COLO829 (cell line): ENCODE results near the gene ABCB9.

Source experiments
- DNase-seq: peaks from one replicate; pipeline ENCODE4 v3.0.0; 2012; ENCODE audit warnings: low spot score

ABCB9 gene

DNA sequence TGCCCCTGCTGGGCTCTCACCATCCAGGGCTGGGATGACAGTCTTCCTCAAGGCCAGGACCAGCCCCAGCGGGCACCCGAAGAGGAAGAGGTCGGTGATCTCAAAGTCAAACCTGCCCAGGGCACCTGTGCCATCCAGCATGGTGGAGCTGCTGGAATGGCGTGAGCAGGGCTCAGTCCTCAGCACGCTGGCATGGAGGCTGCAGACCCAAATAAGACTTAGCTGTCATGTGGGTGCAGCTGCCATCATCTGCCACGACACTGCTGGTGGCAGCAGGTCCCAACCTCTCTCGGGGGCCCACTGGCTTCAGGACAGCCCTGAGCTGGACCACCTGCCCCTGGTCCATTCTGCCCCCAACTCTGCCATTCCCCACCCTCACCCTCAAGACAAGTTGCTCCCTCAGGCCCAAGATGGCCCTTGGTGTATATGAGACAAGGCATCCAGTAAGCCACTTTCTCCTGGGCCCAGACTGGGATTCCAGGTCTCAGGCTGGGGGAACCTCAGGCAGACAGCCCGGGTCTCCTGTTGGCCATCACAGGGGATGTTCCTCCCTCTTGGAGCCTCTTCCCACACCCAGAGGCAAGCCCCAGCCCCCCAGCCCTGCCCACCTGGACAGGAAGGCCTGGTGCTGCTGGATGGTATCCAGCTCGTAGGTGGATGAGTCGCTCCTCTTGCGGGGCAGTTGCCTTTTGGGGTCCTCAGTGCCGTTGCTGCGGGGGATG is 28.7 kb upstream of the ABCB9 start:
- no peak for DNase-seq

GRCh38 chr12:122994140-122994675 is 27.9 kb upstream of the ABCB9 start:
- no peak for DNase-seq

DNA sequence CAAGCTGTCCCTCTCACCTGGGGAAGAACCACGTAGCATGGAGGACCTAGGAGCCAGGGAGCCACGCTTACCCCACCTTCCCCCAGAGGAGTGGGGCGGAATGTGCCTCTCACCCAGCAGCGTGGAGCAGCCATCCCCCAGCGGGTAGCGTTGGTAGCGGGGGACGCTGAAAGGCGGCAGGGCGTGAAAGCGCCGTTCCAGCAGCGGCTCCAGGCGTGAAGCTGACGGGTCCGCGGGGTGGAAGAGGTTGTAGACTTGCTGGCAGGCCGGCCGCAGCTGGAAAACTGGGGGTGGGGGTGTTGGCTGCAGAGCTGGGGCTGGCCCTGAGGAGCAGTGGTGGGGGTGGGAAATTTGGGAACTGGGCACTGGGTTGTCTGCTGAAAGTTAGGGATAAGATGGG is 26.1 kb upstream of the ABCB9 start:
- DNase-seq: no peak

DNA sequence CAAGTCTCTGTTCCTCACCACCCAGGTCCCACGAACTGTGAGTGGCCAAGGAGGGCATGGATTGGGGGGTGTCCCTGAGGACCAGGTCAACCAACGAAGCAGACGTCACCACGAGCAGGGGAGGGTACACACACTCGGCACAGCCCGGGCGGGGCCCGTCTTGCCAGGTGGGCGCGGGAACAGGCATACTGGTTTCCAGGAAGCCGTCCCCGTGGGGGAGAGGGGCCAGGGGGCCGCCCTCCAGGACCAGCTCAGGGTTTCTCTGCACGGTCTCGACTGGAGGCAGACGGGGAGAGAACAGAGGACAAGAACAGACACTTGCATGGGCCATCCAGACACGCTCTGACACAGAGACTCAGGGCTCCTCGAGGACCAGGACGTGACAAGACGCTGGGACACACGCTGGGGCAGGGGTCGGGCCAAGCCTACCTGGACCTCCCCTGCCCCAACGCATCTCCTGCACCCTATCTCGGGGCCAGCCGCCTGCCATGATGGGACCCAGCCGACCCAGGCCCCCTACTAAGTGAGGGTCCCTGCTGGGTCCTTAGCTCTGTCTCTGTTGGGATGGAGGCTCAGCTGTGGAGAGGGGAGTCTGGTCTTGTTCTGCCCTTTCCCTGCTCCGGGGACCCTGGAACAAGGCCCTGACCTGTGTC is 25.5 kb upstream of the ABCB9 start:
- no peak for DNase-seq

DNA sequence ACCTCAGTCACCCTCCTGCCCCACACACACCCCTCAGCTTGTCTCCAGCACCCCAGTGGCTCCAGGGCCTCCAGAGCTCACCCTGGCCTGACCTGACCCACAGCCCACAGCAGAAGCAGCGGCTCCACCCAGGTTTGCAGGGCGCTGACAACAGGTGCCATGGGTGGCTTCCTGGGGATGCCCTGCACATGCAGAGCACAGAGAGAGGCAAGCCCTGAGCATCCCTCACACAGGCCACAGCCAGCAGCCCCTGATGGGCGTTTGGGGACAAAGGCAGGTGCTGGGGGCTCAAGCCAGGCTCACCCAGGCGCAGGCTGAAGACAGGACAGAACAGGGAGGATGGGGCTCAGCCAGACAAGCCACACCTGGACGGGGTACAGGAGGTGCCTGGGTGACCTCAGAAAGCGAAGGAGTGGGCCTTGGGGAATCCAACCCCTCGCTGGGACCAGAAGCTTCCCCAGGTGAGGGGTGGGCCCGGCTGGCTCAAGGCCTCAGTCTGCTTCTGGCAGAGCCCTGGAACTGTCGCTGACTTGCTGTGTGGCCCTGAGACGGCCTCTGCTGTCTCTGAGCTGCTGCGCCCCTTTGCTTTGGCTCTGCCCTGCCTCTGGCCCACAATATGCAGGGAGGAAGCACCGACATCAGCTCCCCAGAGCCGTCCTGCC is 24.8 kb upstream of the ABCB9 start:
- DNase-seq: no peak

- no peak for DNase-seq
Measured at GRCh38 chr12:122990561-122990960, 24.3 kb upstream of the ABCB9 start.

GRCh38 chr12:122989874-122990419 is 23.7 kb upstream of the ABCB9 start:
- DNase-seq: no peak

DNA sequence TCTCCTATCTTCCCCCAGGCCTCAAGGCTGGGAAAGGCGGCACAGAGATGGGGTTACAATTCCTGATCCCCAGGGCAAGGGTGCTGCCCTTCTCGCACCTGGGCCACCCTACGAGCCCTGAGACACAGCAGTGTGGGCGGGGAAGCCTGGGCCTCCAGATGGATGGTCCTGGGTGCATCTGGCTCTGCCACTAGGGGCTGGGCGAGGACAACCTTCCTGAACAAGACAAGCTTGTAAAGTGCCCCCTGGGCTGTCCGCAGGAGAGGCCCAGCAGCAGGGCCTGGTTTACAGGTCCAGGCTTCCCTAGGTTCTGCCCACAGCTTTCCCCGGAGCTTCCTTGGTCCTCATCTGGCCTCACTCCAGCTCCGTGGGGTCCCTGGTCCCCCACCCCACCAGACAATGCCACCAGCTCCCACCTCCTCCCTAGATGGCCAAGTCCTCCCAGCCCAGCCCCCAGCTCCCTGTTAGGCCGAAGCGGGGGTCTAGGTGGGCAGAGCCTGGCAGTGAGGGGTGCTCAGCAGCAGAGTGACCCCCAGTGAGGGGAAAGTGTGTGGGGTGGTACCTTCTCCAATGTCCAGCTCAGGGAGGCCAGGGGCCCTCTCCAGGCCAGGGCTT is 23.1 kb upstream of the ABCB9 start:
- DNase-seq: no peak

DNA sequence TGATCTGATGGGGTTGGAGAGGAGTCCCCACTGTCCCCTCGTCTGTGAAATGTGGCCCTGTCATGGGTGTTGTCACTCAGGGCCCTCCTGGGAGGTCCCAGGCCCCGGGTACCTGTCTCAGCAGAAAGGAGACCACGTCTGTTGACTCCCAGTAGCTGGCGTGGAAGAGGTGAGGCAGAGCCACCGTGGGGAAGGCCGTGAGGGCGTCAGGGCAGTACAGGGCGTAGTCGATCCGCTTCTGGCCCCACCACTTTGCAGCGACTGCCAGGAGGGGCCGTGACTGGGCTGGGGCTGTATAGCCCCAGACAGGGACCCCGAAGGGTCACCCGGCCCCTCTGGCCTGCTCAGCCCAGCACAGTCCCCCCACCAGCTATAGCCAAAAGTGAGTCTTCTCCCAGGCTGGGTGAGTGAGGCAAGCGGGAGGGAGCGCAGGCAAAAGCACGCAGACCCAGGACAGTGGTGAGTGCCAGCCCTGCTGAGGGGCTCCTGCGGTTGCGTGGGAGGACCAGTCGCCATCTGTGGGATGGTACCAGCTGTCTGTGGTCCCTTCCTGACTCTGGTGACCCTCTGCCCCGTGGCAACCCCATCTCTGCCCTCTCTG is 22.4 kb upstream of the ABCB9 start:
- no peak for DNase-seq

DNA sequence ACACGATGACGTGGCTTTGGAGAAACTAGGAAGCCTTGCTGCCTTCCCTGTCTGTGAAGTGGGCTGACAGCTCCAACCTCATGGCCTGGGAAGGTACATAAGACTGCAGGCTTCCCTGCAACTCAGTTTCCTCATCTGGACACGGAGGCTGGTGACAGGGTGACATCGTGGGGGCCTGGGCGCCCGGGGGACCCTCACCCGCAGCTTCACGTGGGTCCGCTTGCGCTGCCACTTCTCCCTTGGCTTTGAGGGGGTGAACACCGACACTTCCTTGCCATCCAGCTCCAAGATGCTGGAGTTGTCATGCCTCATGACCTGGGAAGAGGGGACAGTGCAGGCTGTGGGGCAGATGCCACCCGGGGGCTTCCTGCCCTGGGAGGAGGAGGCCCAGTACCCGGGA is 21.8 kb upstream of the ABCB9 start:
- no peak for DNase-seq

DNA sequence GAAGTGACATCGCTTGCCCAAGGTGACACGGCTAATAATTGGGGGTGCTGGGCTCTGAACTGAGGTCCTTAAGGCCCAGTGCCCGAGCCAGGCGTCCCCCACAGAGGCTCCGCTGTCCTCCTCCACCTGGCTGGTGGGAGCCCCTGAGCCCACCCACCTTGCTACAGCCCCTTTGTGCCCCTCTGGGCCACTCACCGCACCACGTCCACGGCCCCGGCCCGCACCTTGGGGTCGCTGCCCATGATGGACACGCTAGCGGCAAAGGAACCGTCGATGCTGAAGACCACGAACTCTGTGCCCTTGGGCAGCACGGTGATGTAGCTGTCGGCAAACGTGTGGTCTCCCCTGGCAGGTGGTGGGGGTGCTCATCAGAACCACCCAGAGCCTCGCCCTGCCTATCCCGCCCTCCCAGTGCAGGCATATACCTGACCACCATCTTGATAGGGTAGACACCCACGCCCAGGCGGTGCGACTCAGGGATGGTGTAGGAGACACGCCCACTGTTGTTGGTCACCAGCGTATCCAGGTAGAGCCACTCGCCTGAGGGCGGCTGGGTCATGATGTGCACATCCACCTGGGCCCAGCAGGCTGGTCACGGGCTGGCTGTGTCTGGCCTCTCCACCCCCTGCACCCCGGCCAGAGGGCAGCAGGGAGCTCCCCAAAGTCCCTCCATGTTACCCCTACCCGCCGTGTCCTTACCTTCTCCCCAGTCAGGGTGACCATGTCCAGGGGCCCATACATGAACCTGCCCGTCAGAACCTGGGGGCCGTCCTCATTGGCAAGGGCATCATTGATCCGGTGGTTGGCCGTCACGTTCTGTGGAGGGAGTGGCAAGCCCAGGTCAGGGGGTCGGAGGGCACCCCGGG is 21.1 kb upstream of the ABCB9 start:
- DNase-seq: no peak

GRCh38 chr12:122986258-122986871 is 20.1 kb upstream of the ABCB9 start:
- DNase-seq: no peak

GRCh38 chr12:122985338-122986257 is 19.3 kb upstream of the ABCB9 start:
- DNase-seq: no peak

- no peak for DNase-seq
Measured at GRCh38 chr12:122984612-122985337, 18.5 kb upstream of the ABCB9 start.

DNA sequence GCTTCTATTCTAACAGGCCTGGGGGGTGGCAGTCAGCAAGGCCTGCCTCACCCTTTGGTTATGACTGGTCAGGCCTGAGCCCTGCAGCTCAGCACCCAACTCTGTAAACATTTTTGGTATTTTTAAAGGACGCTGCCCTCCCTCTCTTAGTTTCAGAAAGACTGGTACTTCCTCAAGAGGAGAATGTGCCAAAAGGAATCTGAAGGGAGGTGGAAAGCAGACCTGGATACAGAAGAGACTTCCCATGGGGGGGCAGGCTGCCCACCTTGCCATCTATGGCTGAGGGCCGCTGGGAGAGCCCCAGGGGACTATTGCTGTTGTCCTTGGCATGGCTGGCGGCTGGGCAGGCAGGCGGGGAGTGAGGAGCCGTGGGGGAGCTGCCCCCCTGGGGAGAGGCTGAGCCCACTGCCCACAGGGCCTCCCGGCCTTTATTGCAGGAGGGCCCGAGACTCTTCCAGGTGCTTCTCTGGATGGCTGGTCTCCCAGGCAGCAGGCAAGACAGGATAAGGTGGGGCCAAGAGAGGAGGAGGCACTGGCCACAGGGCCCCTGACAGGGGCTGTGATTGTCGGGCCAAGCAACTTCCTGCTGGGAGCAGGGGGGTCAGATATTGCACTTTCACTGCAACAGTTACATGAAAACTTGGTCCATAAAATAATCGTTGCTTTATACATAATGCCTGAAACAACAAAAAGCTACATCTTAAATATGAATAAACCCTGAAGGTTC is 17.7 kb upstream of the ABCB9 start:
- no peak for DNase-seq

DNA sequence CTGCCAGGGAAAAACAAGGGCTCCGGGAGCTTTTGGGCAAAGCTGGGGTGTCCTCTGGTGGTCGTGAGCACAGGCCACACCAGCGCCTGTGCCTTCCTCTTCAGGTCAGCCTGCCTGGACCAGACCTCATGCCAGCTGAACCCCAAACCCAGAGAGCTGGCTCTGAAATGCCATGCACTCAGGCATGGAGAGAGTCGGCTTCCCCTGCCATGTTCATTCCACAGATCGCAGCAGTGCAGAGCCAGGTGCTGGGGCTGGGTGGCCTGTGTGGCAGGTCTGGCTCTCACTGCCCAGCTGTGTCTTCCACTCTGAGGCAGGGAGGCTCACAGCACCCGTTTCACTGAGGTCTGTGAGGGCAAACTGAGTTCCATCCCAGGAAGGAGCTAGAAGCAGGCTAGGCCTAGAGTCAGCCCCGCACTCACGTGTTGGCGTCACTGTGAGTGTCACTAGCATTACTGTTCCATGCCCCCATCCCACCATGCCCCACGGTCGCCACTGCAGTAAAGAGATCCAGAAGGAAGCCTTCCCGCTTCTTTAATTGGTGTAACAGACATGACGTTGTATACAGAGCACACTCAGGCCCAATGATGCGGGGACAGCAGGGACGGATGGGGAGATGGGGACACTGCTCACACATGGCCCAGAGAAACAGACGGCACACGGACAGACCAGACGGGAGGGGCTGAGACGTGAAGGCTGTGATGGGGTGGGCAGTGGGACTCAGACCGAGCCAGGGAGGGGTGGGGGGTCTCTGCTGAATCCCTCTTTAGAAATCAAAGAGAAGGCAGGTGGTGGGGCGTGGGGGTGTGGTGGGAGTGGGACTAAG is 16.9 kb upstream of the ABCB9 start:
- DNase-seq: no peak

DNA sequence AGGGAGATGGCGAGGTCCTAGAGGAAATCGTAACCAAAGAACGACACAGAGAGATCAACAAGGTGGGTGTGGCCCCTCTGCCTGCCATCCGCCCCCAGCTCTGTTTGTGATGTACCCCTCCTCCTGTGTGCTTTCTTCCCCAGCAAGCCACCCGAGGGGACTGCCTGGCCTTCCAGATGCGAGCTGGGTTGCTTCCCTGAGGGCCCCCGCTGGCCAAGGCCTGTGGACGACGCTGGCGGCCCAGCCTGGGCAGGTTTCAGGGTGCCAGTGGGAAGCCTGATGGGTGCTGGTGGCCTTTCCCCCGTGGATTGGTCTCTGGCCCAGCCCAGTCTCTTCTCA is 16.2 kb upstream of the ABCB9 start:
- no peak for DNase-seq
